Measurements from ENCODE around the gene DCC.

DNA sequence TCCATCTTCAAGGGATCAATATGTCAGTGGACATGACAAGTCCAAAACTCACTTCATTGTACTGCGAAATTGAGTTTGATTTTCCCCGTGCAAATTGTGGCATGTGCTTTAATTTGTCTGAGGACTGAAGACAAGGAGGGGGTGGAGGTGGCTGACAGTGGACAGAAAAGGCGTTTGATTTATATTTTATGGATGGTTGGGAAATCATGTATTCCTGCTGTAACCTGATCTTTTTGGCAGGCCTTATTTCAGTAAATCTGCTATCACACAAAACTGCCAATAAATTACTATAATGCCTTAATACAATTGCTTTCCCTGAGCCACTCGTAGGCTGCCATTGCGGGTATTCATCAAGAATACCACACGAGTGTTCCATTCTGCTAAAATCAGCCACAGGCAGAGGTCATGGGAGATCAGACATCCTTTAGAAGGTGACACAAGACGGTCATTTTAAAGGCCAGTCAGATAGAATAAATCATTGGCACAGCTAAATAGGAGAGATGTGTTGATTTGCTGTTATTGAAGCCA is 1164.0 kb downstream of the DCC start:
- no peak for TF ChIP-seq CTCF (conservative IDR thresholded peaks at IDR 0.05; ENCODE audit: low read depth, low read length)
- no peak for TF ChIP-seq EZH2phosphoT487 (IDR thresholded peaks at IDR 0.05; ENCODE audit: borderline replicate concordance, low read length)
- TF ChIP-seq EZH2 (IDR thresholded peaks at IDR 0.05; ENCODE audit: low read length, unreplicated experiment), result no peak

All from PC-3 (cell line).